ENCODE data around the gene BNIP2.

GRCh38 chr15:59703979-59704796 lies 15.1 kb upstream of the BNIP2 start:
- TF ChIP-seq POLR2A (IDR thresholded peaks at IDR 0.05; ENCODE audit: low read depth, low read length) (no peak), POLR2AphosphoS5 (IDR thresholded peaks at IDR 0.05; ENCODE audit: low read depth, low read length) (no peak)
